Stimulated activated CD4-positive, alpha-beta T cell treated with anti-CD3 and anti-CD28 coated beads, TNF-alpha, amount 100 ng/mL, for 48 hours (primary cell): Measurements from ENCODE around the gene LSM7.
"Not testable (repeated sequence)": the region's sequence is repeated elsewhere in the genome, so short reads cannot be mapped to it uniquely, and the experiment has no call there.

ENCODE experiments used
- DNase-seq, 3 donors: peaks; one replicate each; pipeline ENCODE4 v3.0.0-alpha.2; 2020; ENCODE audit warnings: low read depth in 3 of 3

Gene LSM7

GRCh38 chr19:2355168-2356035, 27.0 kb upstream of the LSM7 start:
- no peak for DNase-seq

- no peak for DNase-seq
Measured at GRCh38 chr19:2354670-2355069, 26.3 kb upstream of the LSM7 start.

- DNase-seq = no peak
Measured at GRCh38 chr19:2353887-2354592, 25.7 kb upstream of the LSM7 start.

GRCh38 chr19:2353159-2353886, 24.9 kb upstream of the LSM7 start:
- no peak for DNase-seq

- DNase-seq = no peak
Measured at GRCh38 chr19:2352121-2352520, 23.7 kb upstream of the LSM7 start.

- no peak for DNase-seq
Measured at GRCh38 chr19:2351591-2351990, 23.2 kb upstream of the LSM7 start.

- no peak for DNase-seq
Measured at GRCh38 chr19:2350656-2351055, 22.3 kb upstream of the LSM7 start.

- not testable (repeated sequence) for DNase-seq
Measured at GRCh38 chr19:2349818-2350217, 21.4 kb upstream of the LSM7 start.

- no peak for DNase-seq
Measured at GRCh38 chr19:2345794-2346663, 17.6 kb upstream of the LSM7 start.

GRCh38 chr19:2345076-2345475, 16.7 kb upstream of the LSM7 start:
- DNase-seq = no peak

- DNase-seq = no peak
Measured at GRCh38 chr19:2344381-2344870, 16.0 kb upstream of the LSM7 start.

- no peak for DNase-seq
Measured at GRCh38 chr19:2343289-2343982, 15.1 kb upstream of the LSM7 start.

- no peak for DNase-seq
Measured at GRCh38 chr19:2342656-2343288, 14.4 kb upstream of the LSM7 start.

GRCh38 chr19:2341982-2342381, 13.6 kb upstream of the LSM7 start:
- DNase-seq = no peak

GRCh38 chr19:2341244-2341751, 12.9 kb upstream of the LSM7 start:
- no peak for DNase-seq

GRCh38 chr19:2340496-2341243, 12.3 kb upstream of the LSM7 start:
- no peak for DNase-seq

- DNase-seq = no peak
Measured at GRCh38 chr19:2339644-2340310, 11.4 kb upstream of the LSM7 start.

GRCh38 chr19:2338751-2339643, 10.6 kb upstream of the LSM7 start:
- no peak for DNase-seq
